Heart left ventricle (tissue), 16 donors: Measurements from ENCODE around the gene LANCL2. TPM values are rescaled to one million over a fixed set of nuclear protein-coding genes. Genes with fewer than 3 reads are reported as not detected.
A peak's percentile ranks its signal among the peaks of the same experiment; 100 is the strongest.

Experiments
- ATAC-seq, 4 donors: fragments of 200-7000 bp; cut with Tn5 transposase; one replicate each; pipeline ENCODE4 v1.9.1; 2020 to 2022; ENCODE audit warnings: moderate library complexity in 4 of 4, mild to moderate bottlenecking in 3 of 4, moderate number of reproducible peaks in 1 of 4
- DNase-seq, 5 donors: peaks; one replicate each; pipeline ENCODE4 v3.0.0-alpha.2; 2020
- H3K27ac ChIP-seq, 12 donors: fragments of 200-600 bp; sonication (generic) in 4 of 12; one replicate each; pipeline versions ENCODE4 v1.5.0 to v1.8.0; 2016 to 2022; ENCODE audit warnings: mild to moderate bottlenecking in 2 of 12
- H3K27me3 ChIP-seq, 9 donors: fragments of 200-600 bp; sonication (generic) in 2 of 9; one replicate each; pipeline versions ENCODE4 v1.5.1 to v1.8.0; 2016 to 2022; ENCODE audit warnings: mild to moderate bottlenecking in 3 of 9
- H3K36me3 ChIP-seq, 9 donors: fragments of 200-600 bp; sonication (generic) in 2 of 9; one replicate each; pipeline versions ENCODE4 v1.5.0 to v1.8.0; 2018 to 2022; ENCODE audit warnings: mild to moderate bottlenecking in 2 of 9
- H3K4me1 ChIP-seq, 12 donors: fragments of 200-600 bp; sonication (generic) in 4 of 12; one replicate each; pipeline versions ENCODE4 v1.5.0 to v1.8.0; 2016 to 2022; ENCODE audit warnings: mild to moderate bottlenecking in 3 of 12
- H3K4me3 ChIP-seq, 12 donors: fragments of 200-600 bp; sonication (generic) in 4 of 12; one replicate each; pipeline versions ENCODE4 v1.5.0 to v1.8.0; 2017 to 2022; ENCODE audit warnings: mild to moderate bottlenecking in 9 of 12, moderate library complexity in 4 of 12
- H3K9me3 ChIP-seq, 12 donors: fragments of 200-600 bp; sonication (generic) in 4 of 12; one replicate each; pipeline versions ENCODE4 v1.5.0 to v1.8.0; 2016 to 2022; ENCODE audit warnings: mild to moderate bottlenecking in 1 of 12
- POLR2A ChIP-seq, 2 donors: fragments of 450-650 bp; IDR thresholded peaks; one replicate each; pipeline ENCODE4 v1.6.1; 2017; ENCODE audit warnings: antibody characterized with exemption in 2 of 2, mild to moderate bottlenecking in 2 of 2, moderate library complexity in 2 of 2
- WGBS, 4 donors: extraction: QIAGEN DNeasy Blood & Tissue Kit in 2 of 4; methylation state at CpG; one replicate each; pipeline versions ENCODE4 v1.1.5 to v1.1.7; 2013 to 2018; 5-methylcytosine and 5-hydroxymethylcytosine counted together
- intact Hi-C, 10 donors: fragments of 100-400 bp; cut with DNase I; formaldehyde crosslinking; loops; one replicate each; pipeline versions ENCODE4 v1.11.1 to v1.14.2; 2022
- polyA plus RNA-seq, 2 donors: library from polyadenylated mRNA; stranded (reverse); fragments of 200-250 nt; gene quantifications; one replicate each; pipeline ENCODE4 v1.2.3, GENCODE V29; 2013
- total RNA-seq, 9 donors: library from RNA; depleted of rRNA in 2 of 9; stranded (reverse); fragments of >200 nt in 2 of 9; fragmentation: NEBNext Ultra II Directional in 3 of 9; extraction: Animal tissue kit (Norgen Biotek cat#: 25700) in 3 of 9; gene quantifications; one replicate each; pipeline versions ENCODE4 v1.1.0 to v1.2.4, GENCODE V29; 2016 to 2023
- TF ChIP-seq, protein P1 (sequence below), 12 donors: fragments of 200-600 bp; sonication (generic) in 4 of 12; IDR thresholded peaks; one replicate each; pipeline versions ENCODE4 v1.5.0 to v1.8.0; 2018 to 2022; ENCODE audit warnings: antibody characterized with exemption in 12 of 12, mild to moderate bottlenecking in 5 of 12
- donor health status: ischemic (EF 13 %, LVEDD 7.1; RV severe dilation, severe dysfunction).
- donor health status: healthy with polysubstance abuse.
- donor health status: DM: no; HTN: yes; CAD: no.
- donor health status: DM: no; HTN: no; CAD: no.
- donor health status: ischemic (EF 25% LVEDD 6.9; RV normal size, moderate dysfunction).
- donor health status: ischemic (EF 25% LVEDD 5.7; RV mildly dilated, moderate dysfunction).
- donor health status: healthy.
- donor health status: DM: yes; HTN: yes; CAD: no.
- donor health status: ischemic (EF 35%, LVEDD 5.7; RV mildly dilated, moderate dysfunction).
- donor health status: nonischemic (EF 11% LVEDD 7.7; RV severe dilation, severe dysfunction).
- donor health status: DM: yes; HTN: yes; CAD: no.
- donor health status: PGD.
- donor health status: ischemic (EF 29% LVEDD 5.4; RV normal size, mild dysfunction).
- donor health status: nonischemic (EF 23%, LVEDD 6.1; RV moderate dilation, normal function).

Gene LANCL2
- total and polyA plus RNA-seq, 11 donors = 2.6 to 10.3 (median 8.0) TPM

DNA sequence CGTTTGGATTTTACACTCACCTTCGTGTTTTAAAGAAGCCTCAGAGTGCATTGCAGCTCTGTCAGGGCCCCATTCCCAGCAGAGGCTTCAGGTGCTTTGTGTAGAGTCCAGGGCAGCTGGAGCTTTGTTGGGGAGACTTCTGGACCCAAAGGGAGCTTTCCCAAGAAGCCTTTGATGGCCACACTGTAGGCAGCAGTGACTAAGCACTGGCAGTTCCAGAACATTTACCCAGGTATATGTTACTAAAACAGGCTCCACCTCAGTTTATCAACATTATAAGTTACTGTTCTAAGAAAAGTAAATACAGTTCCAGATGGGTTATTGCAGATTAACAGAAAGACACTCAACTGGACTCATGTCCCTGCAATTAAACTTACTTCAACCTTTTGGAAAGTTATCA lies 66.8 kb downstream of the LANCL2 start:
- no peak for ATAC-seq
- no peak overlapping the region for H3K27ac ChIP-seq
- no peaks in the 10 kb centered on the region for H3K9me3 ChIP-seq
- DNase-seq = no peak
- no peak for TF ChIP-seq POLR2A (IDR thresholded peaks at IDR 0.05)
- TF ChIP-seq, protein P1, sequence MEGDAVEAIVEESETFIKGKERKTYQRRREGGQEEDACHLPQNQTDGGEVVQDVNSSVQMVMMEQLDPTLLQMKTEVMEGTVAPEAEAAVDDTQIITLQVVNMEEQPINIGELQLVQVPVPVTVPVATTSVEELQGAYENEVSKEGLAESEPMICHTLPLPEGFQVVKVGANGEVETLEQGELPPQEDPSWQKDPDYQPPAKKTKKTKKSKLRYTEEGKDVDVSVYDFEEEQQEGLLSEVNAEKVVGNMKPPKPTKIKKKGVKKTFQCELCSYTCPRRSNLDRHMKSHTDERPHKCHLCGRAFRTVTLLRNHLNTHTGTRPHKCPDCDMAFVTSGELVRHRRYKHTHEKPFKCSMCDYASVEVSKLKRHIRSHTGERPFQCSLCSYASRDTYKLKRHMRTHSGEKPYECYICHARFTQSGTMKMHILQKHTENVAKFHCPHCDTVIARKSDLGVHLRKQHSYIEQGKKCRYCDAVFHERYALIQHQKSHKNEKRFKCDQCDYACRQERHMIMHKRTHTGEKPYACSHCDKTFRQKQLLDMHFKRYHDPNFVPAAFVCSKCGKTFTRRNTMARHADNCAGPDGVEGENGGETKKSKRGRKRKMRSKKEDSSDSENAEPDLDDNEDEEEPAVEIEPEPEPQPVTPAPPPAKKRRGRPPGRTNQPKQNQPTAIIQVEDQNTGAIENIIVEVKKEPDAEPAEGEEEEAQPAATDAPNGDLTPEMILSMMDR (IDR thresholded peaks at IDR 0.05) = no peak
- no peaks in the 10 kb centered on the region for H3K27me3 ChIP-seq
- H3K4me1 ChIP-seq = no peaks in the 10 kb centered on the region
- peaks cover 0 to 7% (median 0%) of the 10 kb centered on the region in 9 donors for H3K36me3 ChIP-seq
- WGBS, 4 donors = 48 to 55% (median 52%) methylated on average over 2 of the region's 2 CpGs
- intact Hi-C loops = loop anchor here in 5 of 10 donors (2.0 to 10.0 kb wide), 4 partner anchors 163 to 167 kb away; no protein-coding TSS in a partner anchor
- no peak overlapping the region for H3K4me3 ChIP-seq

DNA sequence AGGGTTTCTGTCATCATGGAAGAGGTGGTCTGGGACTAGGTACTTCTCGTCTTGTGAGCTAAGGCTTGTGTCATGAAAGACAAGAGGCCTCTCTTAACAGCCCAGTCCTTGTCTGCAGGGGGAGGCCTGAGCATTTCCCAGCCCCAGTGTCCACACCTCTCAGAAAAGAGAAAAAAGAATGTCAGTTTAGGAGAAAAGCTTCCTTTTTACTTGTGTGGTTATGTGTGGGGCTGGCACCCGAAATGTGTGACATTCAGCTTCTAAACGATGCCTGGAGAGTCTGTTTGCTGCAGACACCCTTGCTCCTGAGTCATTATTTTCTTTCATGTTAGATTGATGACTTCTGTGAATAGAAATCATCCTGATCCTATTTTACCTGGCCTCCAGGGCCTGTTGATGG lies 67.4 kb downstream of the LANCL2 start:
- intact Hi-C loops = loop anchor here in 5 of 10 donors (2.0 to 10.0 kb wide), 4 partner anchors 162 to 166 kb away; no protein-coding TSS in a partner anchor

DNA sequence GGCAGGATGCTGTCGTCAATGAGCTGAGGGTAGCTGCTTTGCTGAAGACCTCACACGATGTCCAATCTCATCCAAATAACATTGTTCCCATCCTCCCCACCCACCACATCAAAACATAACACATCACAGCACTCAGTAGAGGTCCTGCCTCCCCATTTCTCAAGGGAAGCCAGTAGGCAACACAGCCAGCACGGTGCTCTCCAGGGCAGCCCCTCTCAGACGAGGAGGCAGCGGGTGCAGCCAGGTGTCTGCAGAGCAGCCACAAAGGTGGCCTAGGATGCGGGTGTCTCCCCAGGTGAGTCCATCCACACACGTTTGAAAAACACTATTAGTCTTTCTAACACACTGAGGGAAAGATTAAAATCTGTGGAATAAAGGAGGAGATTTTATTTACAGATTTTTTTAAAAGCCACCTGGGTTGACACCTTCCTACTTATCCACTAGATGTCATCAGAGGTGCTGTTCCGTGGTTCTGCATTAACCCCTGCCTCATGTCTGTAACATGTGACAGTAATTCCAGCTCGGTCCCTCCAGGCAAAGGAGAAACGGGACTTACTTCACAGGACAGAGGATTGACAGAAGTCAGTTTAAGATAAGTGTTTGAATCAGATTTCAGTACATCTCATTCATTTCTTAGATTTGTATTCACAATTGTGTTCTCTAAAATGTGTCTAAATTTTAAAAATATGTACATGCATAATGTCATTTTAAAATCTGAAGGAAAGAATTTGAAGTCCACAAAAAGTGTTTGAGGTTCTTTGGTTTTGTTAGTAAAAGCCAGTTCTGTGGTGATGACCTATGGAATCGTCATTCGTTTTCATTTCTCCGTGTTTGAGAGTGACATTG lies 68.0 kb downstream of the LANCL2 start:
- Histone ChIP-seq H3K9me3 (no peaks in the 10 kb centered on the region), H3K27ac (no peak overlapping the region), H3K4me1 (no peaks in the 10 kb centered on the region), H3K27me3 (no peaks in the 10 kb centered on the region), H3K4me3 (no peak overlapping the region), H3K36me3 (peaks cover 0 to 7% (median 0%) of the 10 kb centered on the region in 9 donors)
- no peak for DNase-seq
- TF ChIP-seq POLR2A (IDR thresholded peaks at IDR 0.05) = no peak
- TF ChIP-seq, protein P1 (IDR thresholded peaks at IDR 0.05) = peak; percentile 26 to 59 (median 46)
- intact Hi-C loops = loop anchor here in 5 of 10 donors (2.0 to 10.0 kb wide), 4 partner anchors 162 to 166 kb away; no protein-coding TSS in a partner anchor
- WGBS, 4 donors = 61 to 67% (median 65%) methylated on average over 13 of the region's 13 CpGs
- peak; percentile 47 to 76 (median 66) for ATAC-seq

More for the DNA sequence above, 67.4 kb downstream of the LANCL2 start:
- no peaks in the 10 kb centered on the region for H3K27me3 ChIP-seq
- ATAC-seq = no peak
- no peak overlapping the region for H3K4me3 ChIP-seq
- DNase-seq = no peak
- TF ChIP-seq POLR2A (IDR thresholded peaks at IDR 0.05) = no peak
- TF ChIP-seq, protein P1 (IDR thresholded peaks at IDR 0.05) = no peak
- H3K4me1 ChIP-seq = no peaks in the 10 kb centered on the region
- peaks cover 0 to 7% (median 0%) of the 10 kb centered on the region in 9 donors for H3K36me3 ChIP-seq
- no peak overlapping the region for H3K27ac ChIP-seq
- no peaks in the 10 kb centered on the region for H3K9me3 ChIP-seq
- 77 to 86% (median 82%) methylated on average over 3 of the region's 3 CpGs for WGBS, 4 donors

DNA sequence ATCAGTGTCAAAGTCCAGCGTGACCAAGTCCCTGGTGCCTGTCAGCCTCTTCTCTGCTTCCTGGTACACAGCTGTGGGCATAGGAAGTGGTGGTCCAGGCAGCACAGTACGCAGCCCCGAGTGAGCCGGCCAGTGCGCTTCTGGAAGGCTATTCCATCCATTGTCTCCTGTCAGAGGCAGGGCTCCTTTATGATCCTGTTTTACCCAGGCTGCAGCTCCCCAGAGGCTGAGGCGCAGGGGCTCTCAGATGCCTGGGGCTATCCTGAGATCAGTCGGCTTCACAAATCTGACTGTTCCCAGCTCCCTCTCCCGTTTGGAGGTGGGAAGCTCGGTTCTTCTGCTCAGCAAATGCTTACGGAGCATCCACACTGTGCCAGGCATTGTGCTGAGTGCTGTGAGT lies 70.3 kb downstream of the LANCL2 start:
- ATAC-seq (no peak), DNase-seq (no peak)
- no peaks in the 10 kb centered on the region for H3K9me3 ChIP-seq
- H3K27me3 ChIP-seq = no peaks in the 10 kb centered on the region
- no peak overlapping the region for H3K4me3 ChIP-seq
- peaks cover 0 to 7% (median 0%) of the 10 kb centered on the region in 9 donors for H3K36me3 ChIP-seq
- WGBS, 4 donors = 77 to 84% (median 80%) methylated on average over 8 to 10 of the region's 10 CpGs
- no peak overlapping the region for H3K27ac ChIP-seq
- intact Hi-C loops = loop anchor here in 4 of 10 donors (2.0 to 10.0 kb wide), 3 partner anchors 157 to 159 kb away; no protein-coding TSS in a partner anchor
- TF ChIP-seq, protein P1 (IDR thresholded peaks at IDR 0.05) = no peak
- TF ChIP-seq POLR2A (IDR thresholded peaks at IDR 0.05) = no peak
- H3K4me1 ChIP-seq = peaks cover 0 to 20% (median 9%) of the 10 kb centered on the region in 12 donors
